ENCODE data around the gene ZNF619. TPM values are rescaled to one million over a fixed set of nuclear protein-coding genes. Genes with fewer than 3 reads are reported as not detected.

ZNF619 gene
- total and polyA plus RNA-seq, 9 of the 15 experiments (the other 6 are each of a cell fraction or from before 2014, with no cell fraction given), result 1.3 to 9.1 (median 6.3) TPM

GRCh38 chr3:40476478-40477470 lies at the start of gene ZNF619 (continued):
- TF ChIP-seq NONO (IDR thresholded peaks at IDR 0.05; ENCODE audit: low read depth in 2 of 2, low read length in 1 of 2) (no peak), ZBTB49 (CRISPR knock-in tag; IDR thresholded peaks at IDR 0.05; ENCODE audit: borderline replicate concordance) (no peak), GTF3C2 (IDR thresholded peaks at IDR 0.05; ENCODE audit: borderline replicate concordance, extremely low read depth, insufficient read length) (no peak), USF2 (CRISPR knock-in tag; IDR thresholded peaks at IDR 0.05) (no peak), HDAC2 (IDR thresholded peaks at IDR 0.05) (no peak), FOXA1 (IDR thresholded peaks at IDR 0.05; ENCODE audit: borderline replicate concordance) (no peak), ZNF609 (CRISPR knock-in tag; IDR thresholded peaks at IDR 0.05; ENCODE audit: borderline replicate concordance) (no peak), CTCF (IDR thresholded peaks at IDR 0.05 in 2 of 3, conservative IDR thresholded peaks at IDR 0.05 in 1 of 3; ENCODE audit: insufficient read depth in 2 of 3, low read depth in 1 of 3, low read length in 3 of 3) (no peak), TEAD4 (IDR thresholded peaks at IDR 0.05; ENCODE audit: low read length) (no peak; the same call in 1 of the 2 replicates), TEAD4 (CRISPR knock-in tag; IDR thresholded peaks at IDR 0.05; ENCODE audit: borderline replicate concordance) (no peak), HIVEP1 (CRISPR knock-in tag; IDR thresholded peaks at IDR 0.05) (no peak), TAL1 (IDR thresholded peaks at IDR 0.05) (no peak)

Data from K562 (cell line).